RPMI7951 (cell line): Measurements from ENCODE around the gene RAB3C. TPM values are rescaled to one million over a fixed set of nuclear protein-coding genes. Genes with fewer than 3 reads are reported as not detected.
A peak's percentile ranks its signal among the peaks of the same experiment; 100 is the strongest.

Experiments
- DNase-seq: peaks from one replicate; pipeline ENCODE4 v3.0.0-alpha.2; 2012; ENCODE audit warnings: low read depth
- total RNA-seq: library from RNA; depleted of rRNA; stranded (reverse); fragments of >200 nt; shearing (Covaris generic); gene quantifications from 2 replicates; pipeline ENCODE4 v1.2.3, GENCODE V29; 2014; rRNA removed

RAB3C gene
- total RNA-seq, 1 experiment from 2014 or later: not detected

GRCh38 chr5:58885260-58885659 lies 302.4 kb downstream of the RAB3C start:
- DNase-seq: no peak

- DNase-seq: peak; percentile 54
Measured at GRCh38 chr5:58886315-58887207, 303.7 kb downstream of the RAB3C start.

GRCh38 chr5:58887311-58887710 lies 304.4 kb downstream of the RAB3C start:
- no peak for DNase-seq

- peak; percentile 24 for DNase-seq
Measured at GRCh38 chr5:58887721-58888409, 305.0 kb downstream of the RAB3C start.

GRCh38 chr5:58890265-58890664 lies 307.4 kb downstream of the RAB3C start:
- no peak for DNase-seq

- DNase-seq: no peak
Measured at GRCh38 chr5:58890701-58891085, 307.8 kb downstream of the RAB3C start.

GRCh38 chr5:58891086-58891970 lies 308.5 kb downstream of the RAB3C start:
- DNase-seq: peak; percentile 86

GRCh38 chr5:58891971-58892343 lies 309.1 kb downstream of the RAB3C start:
- DNase-seq: no peak

- DNase-seq: no peak
Measured at GRCh38 chr5:58893551-58893950, 310.7 kb downstream of the RAB3C start.

GRCh38 chr5:58898006-58898405 lies 315.1 kb downstream of the RAB3C start:
- DNase-seq: no peak

- DNase-seq: no peak
Measured at GRCh38 chr5:58898538-58898937, 315.7 kb downstream of the RAB3C start.

- DNase-seq: no peak
Measured at GRCh38 chr5:58901271-58901670, 318.4 kb downstream of the RAB3C start.

GRCh38 chr5:58902305-58902704 lies 319.4 kb downstream of the RAB3C start:
- no peak for DNase-seq

- DNase-seq: peak; percentile 18
Measured at GRCh38 chr5:58902765-58903164, 319.9 kb downstream of the RAB3C start.

GRCh38 chr5:58904737-58905136 lies 321.9 kb downstream of the RAB3C start:
- DNase-seq: no peak

GRCh38 chr5:58905944-58906343 lies 323.1 kb downstream of the RAB3C start:
- no peak for DNase-seq

Other genes with a start within 250 kb of the RAB3C start
- gene PLK2, start 123.0 kb upstream of the RAB3C start, total RNA-seq: 120 and 137 TPM in 2 replicates
- gene GAPT, start 91.6 kb upstream of the RAB3C start, total RNA-seq: not detected in 2 replicates